ENCODE measurements around the gene KRTAP5-7. TPM values are rescaled to one million over a fixed set of nuclear protein-coding genes. Genes with fewer than 3 reads are reported as not detected.

The KRTAP5-7 gene
- total and polyA plus RNA-seq, 4 donors: 0.19 TPM; not detected in 3

DNA sequence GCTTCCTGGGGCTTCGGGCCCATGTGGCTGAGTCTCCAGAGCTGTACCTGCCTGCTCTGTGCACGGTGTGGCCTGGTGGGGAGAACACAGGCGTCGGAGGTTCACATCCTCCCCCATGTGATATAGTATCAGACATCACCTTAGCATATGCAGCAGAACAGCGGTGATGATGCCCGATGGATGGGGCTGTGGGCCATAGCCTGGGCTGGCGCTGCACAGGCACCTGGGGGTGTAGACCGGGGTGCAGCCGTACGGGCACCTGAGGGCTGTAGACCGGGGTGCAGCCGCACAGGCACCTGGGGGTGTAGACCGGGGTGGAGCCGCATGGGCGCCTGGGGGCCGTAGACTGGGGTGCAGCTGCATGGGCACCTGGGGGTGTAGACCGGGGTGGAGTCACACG, 44.9 kb upstream of the KRTAP5-7 start:
- H3K4me3 ChIP-seq (ENCODE audit: low read depth in 1 of 3, low read length in 3 of 3): no peak overlapping the region
- TF ChIP-seq RAD21 (IDR thresholded peaks at IDR 0.05): no peak
- no peak for TF ChIP-seq TAF1 (conservative IDR thresholded peaks at IDR 0.05)
- TF ChIP-seq YY1 (IDR thresholded peaks at IDR 0.05): no peak
- TF ChIP-seq FOXA2 (IDR thresholded peaks at IDR 0.05): no peak
- no peak for TF ChIP-seq NR2F2 (IDR thresholded peaks at IDR 0.05)
- TF ChIP-seq CTCF (IDR thresholded peaks at IDR 0.05; ENCODE audit: low read depth, low read length, missing input control): no peak
- no peak for TF ChIP-seq HNF4A (conservative IDR thresholded peaks at IDR 0.05)
- no peak for TF ChIP-seq RXRA (IDR thresholded peaks at IDR 0.05)
- no peak for TF ChIP-seq JUND (IDR thresholded peaks at IDR 0.05)
- TF ChIP-seq MAX (IDR thresholded peaks at IDR 0.05): no peak
- no peak for TF ChIP-seq FOXA1 (IDR thresholded peaks at IDR 0.05)
- no peaks in the 10 kb centered on the region for H3K9me3 ChIP-seq (ENCODE audit: control insufficient read depth in 4 of 4, low read length in 3 of 4)
- no peak for DNase-seq (ENCODE audit: low spot score)
- H3K9ac ChIP-seq (ENCODE audit: low read depth in 1 of 2, low read length in 2 of 2): no peak overlapping the region
- H3K4me1 ChIP-seq (ENCODE audit: control insufficient read depth in 4 of 4, insufficient read depth in 4 of 4, low read length in 3 of 4): no peaks in the 10 kb centered on the region
- H3K27ac ChIP-seq (ENCODE audit: low read depth in 1 of 2, low read length in 2 of 2): no peak overlapping the region
- no peaks in the 10 kb centered on the region for H3K27me3 ChIP-seq (ENCODE audit: control insufficient read depth in 4 of 4, insufficient read depth in 4 of 4, low read length in 3 of 4)
- H3K36me3 ChIP-seq (ENCODE audit: control insufficient read depth in 4 of 4, insufficient read depth in 3 of 4, low read depth in 1 of 4, low read length in 3 of 4): peaks cover 12 to 83% (median 53%) of the 10 kb centered on the region in 4 donors
- WGBS: 98% methylated on average over 18 of the region's 18 CpGs

GRCh38 chr11:71482746-71483364, 44.2 kb upstream of the KRTAP5-7 start:
- Histone ChIP-seq H3K36me3 (ENCODE audit: control insufficient read depth in 4 of 4, insufficient read depth in 3 of 4, low read depth in 1 of 4, low read length in 3 of 4) (peaks cover 11 to 79% (median 51%) of the 10 kb centered on the region in 4 donors), H3K27me3 (ENCODE audit: control insufficient read depth in 4 of 4, insufficient read depth in 4 of 4, low read length in 3 of 4) (no peaks in the 10 kb centered on the region), H3K9me3 (ENCODE audit: control insufficient read depth in 4 of 4, low read length in 3 of 4) (no peaks in the 10 kb centered on the region), H3K4me1 (ENCODE audit: control insufficient read depth in 4 of 4, insufficient read depth in 4 of 4, low read length in 3 of 4) (no peaks in the 10 kb centered on the region), H3K27ac (ENCODE audit: low read depth in 1 of 2, low read length in 2 of 2) (no peak overlapping the region), H3K4me3 (ENCODE audit: low read depth in 1 of 3, low read length in 3 of 3) (no peak overlapping the region), H3K9ac (ENCODE audit: low read depth in 1 of 2, low read length in 2 of 2) (no peak overlapping the region)
- DNase-seq (ENCODE audit: low spot score): no peak
- 97% methylated on average over 13 of the region's 13 CpGs for whole genome bisulfite sequencing
- TF ChIP-seq TAF1 (conservative IDR thresholded peaks at IDR 0.05) (no peak), SP1 (IDR thresholded peaks at IDR 0.05) (no peak), HNF4A (conservative IDR thresholded peaks at IDR 0.05) (no peak), NR2F2 (IDR thresholded peaks at IDR 0.05) (no peak), RXRA (IDR thresholded peaks at IDR 0.05) (no peak), RAD21 (IDR thresholded peaks at IDR 0.05) (no peak), EGR1 (IDR thresholded peaks at IDR 0.05; ENCODE audit: low read depth in 2 of 2) (no peak)
- TF ChIP-seq, protein P1, sequence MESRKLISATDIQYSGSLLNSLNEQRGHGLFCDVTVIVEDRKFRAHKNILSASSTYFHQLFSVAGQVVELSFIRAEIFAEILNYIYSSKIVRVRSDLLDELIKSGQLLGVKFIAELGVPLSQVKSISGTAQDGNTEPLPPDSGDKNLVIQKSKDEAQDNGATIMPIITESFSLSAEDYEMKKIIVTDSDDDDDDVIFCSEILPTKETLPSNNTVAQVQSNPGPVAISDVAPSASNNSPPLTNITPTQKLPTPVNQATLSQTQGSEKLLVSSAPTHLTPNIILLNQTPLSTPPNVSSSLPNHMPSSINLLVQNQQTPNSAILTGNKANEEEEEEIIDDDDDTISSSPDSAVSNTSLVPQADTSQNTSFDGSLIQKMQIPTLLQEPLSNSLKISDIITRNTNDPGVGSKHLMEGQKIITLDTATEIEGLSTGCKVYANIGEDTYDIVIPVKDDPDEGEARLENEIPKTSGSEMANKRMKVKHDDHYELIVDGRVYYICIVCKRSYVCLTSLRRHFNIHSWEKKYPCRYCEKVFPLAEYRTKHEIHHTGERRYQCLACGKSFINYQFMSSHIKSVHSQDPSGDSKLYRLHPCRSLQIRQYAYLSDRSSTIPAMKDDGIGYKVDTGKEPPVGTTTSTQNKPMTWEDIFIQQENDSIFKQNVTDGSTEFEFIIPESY (IDR thresholded peaks at IDR 0.05): no peak

DNA sequence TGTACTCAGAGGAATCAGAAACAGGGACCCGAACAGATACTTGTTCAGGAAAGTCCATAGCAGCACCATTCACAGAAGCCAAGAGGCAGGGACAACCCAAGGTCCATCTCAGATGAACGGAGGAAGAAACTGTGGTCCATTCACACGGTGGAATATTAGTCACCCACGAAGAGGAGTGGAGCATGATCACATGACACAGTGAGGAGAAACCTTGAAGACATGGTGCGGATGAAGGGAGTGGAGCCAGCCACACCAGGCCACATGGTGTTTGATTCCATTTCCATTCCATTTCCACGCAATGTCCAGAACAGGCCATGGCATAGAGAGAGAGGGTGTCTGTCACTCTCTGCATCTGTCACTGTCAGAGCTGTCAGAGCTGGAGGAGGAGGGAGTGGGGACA, 43.4 kb upstream of the KRTAP5-7 start:
- Histone ChIP-seq H3K27me3 (ENCODE audit: control insufficient read depth in 4 of 4, insufficient read depth in 4 of 4, low read length in 3 of 4) (no peaks in the 10 kb centered on the region), H3K4me3 (ENCODE audit: low read depth in 1 of 3, low read length in 3 of 3) (no peak overlapping the region), H3K9me3 (ENCODE audit: control insufficient read depth in 4 of 4, low read length in 3 of 4) (no peaks in the 10 kb centered on the region), H3K27ac (ENCODE audit: low read depth in 1 of 2, low read length in 2 of 2) (no peak overlapping the region), H3K36me3 (ENCODE audit: control insufficient read depth in 4 of 4, insufficient read depth in 3 of 4, low read depth in 1 of 4, low read length in 3 of 4) (peaks cover 11 to 74% (median 46%) of the 10 kb centered on the region in 4 donors), H3K9ac (ENCODE audit: low read depth in 1 of 2, low read length in 2 of 2) (no peak overlapping the region), H3K4me1 (ENCODE audit: control insufficient read depth in 4 of 4, insufficient read depth in 4 of 4, low read length in 3 of 4) (no peaks in the 10 kb centered on the region)
- 97% methylated on average over 6 of the region's 6 CpGs for WGBS
- DNase-seq (ENCODE audit: low spot score): no peak
- TF ChIP-seq HNF4A (conservative IDR thresholded peaks at IDR 0.05) (no peak), YY1 (IDR thresholded peaks at IDR 0.05) (no peak), EGR1 (IDR thresholded peaks at IDR 0.05; ENCODE audit: low read depth in 2 of 2) (no peak), SP1 (IDR thresholded peaks at IDR 0.05) (no peak), RAD21 (IDR thresholded peaks at IDR 0.05) (no peak), FOXA1 (IDR thresholded peaks at IDR 0.05) (no peak), GABPA (IDR thresholded peaks at IDR 0.05 in 1 of 2, conservative IDR thresholded peaks at IDR 0.05 in 1 of 2) (no peak), MAX (IDR thresholded peaks at IDR 0.05) (no peak), FOXA2 (IDR thresholded peaks at IDR 0.05) (no peak), TAF1 (conservative IDR thresholded peaks at IDR 0.05) (no peak), HNF4G (IDR thresholded peaks at IDR 0.05) (no peak), ATF3 (IDR thresholded peaks at IDR 0.05) (no peak), RXRA (IDR thresholded peaks at IDR 0.05) (no peak)
- TF ChIP-seq, protein P2, sequence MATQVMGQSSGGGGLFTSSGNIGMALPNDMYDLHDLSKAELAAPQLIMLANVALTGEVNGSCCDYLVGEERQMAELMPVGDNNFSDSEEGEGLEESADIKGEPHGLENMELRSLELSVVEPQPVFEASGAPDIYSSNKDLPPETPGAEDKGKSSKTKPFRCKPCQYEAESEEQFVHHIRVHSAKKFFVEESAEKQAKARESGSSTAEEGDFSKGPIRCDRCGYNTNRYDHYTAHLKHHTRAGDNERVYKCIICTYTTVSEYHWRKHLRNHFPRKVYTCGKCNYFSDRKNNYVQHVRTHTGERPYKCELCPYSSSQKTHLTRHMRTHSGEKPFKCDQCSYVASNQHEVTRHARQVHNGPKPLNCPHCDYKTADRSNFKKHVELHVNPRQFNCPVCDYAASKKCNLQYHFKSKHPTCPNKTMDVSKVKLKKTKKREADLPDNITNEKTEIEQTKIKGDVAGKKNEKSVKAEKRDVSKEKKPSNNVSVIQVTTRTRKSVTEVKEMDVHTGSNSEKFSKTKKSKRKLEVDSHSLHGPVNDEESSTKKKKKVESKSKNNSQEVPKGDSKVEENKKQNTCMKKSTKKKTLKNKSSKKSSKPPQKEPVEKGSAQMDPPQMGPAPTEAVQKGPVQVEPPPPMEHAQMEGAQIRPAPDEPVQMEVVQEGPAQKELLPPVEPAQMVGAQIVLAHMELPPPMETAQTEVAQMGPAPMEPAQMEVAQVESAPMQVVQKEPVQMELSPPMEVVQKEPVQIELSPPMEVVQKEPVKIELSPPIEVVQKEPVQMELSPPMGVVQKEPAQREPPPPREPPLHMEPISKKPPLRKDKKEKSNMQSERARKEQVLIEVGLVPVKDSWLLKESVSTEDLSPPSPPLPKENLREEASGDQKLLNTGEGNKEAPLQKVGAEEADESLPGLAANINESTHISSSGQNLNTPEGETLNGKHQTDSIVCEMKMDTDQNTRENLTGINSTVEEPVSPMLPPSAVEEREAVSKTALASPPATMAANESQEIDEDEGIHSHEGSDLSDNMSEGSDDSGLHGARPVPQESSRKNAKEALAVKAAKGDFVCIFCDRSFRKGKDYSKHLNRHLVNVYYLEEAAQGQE (IDR thresholded peaks at IDR 0.05): no peak
